ENCODE measurements around the gene C8G.
A peak's percentile ranks its signal among the peaks of the same experiment; 100 is the strongest.

DNA sequence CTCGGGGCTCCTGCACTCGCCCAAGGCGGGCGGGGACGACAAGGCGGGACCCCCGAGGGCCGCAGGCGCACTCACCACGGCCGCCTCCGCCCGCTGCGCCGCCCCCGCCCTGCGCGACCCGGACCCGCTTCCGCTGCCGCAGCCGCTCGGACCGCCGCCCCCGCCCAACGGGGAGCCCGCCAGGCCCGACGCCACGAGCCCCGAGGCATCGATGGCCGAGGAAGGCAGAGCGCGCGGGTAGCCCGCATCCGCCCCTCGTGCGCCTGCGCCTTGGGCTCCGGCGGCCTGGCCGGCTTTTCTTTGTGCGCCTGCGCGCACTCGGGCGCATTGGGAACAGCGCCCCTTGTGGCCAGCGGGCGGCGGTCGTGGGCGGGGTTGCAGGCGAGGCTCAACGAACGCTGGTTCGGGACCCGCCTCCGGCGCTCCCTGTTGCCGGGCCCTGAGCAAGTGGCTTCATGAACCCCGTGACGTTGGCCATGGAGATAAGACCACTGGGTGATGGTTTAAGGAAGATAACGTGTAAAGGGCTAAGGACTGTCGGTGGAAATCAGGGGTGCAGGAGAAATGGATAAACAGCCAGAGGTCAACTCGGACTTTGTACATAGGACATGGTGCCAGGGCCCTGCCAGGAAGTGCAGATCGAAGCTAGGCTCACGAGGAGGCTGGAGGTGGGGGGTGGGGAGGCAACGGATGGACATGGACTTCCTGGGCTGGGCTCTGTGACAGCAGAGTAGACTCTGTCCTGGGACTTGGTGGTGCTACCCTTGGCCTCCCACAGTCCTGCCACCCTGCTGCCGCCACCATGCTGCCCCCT lies at the start of gene C8G, which contains the start of gene FBXW5:
- TF ChIP-seq CTCF (IDR thresholded peaks at IDR 0.05 in 4 of 5, conservative IDR thresholded peaks at IDR 0.05 in 1 of 5) (peak; percentile 96 to 100 (median 99)), POLR2A (IDR thresholded peaks at IDR 0.05) (peak; percentile 97 to 98)
